Activated T-cell treated with anti-CD3 and anti-CD28 coated beads, Interleukin-2, amount 50 U/mL, for 24 hours (primary cell): ENCODE data around the gene FBRSL1.

Source experiments
- DNase-seq: peaks from one replicate; pipeline ENCODE4 v3.0.0-alpha.2; 2020
- H3K27ac Mint-ChIP-seq: 2 replicates; pipeline ENCODE4 v1.8.0; 2020; ENCODE audit warnings: mild to moderate bottlenecking, mixed read lengths
- H3K27me3 Mint-ChIP-seq: 2 replicates; pipeline ENCODE4 v1.8.0; 2020; ENCODE audit warnings: mixed read lengths
- H3K36me3 Mint-ChIP-seq: 2 replicates; pipeline ENCODE4 v1.8.0; 2020; ENCODE audit warnings: low read depth, mixed read lengths
- H3K4me1 Mint-ChIP-seq: 2 replicates; pipeline ENCODE4 v1.8.0; 2020; ENCODE audit warnings: low read depth, mixed read lengths
- H3K4me3 Mint-ChIP-seq: 2 replicates; pipeline ENCODE4 v1.8.0; 2020; ENCODE audit warnings: mild to moderate bottlenecking, moderate library complexity, mixed read lengths
- H3K9me3 Mint-ChIP-seq: 2 replicates; pipeline ENCODE4 v1.8.0; 2020; ENCODE audit warnings: mixed read lengths

Gene FBRSL1

DNA sequence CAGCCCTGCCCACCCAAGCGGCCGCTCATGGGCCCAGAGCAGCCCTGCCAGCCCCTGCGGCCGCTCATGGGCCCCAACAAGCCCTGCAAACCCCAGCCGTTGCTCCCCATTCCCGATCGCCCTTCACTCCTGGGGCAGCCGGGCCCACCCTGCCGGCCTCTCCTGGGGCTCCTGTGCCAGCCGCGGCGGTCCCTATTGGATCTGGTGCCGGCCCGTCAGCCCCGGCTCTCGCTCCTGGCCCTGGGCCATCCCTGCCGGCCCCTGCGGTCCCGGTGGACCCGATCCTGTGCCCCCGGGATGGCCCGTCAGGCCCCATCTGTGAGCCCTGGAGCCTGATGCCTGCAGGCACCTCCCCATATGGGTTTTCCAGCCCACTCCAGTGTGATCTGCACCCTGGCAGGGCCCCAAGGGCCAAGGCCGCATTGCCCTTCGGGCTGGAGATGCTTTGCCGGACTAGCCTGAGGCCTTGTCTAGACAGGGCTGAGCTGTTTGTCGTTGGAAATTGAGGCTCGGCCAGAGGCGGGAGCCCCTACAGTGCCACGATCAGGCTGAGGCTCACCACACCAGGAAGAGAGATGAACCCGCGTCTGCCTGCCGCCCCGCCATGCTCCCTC, 20.3 kb downstream of the FBRSL1 start:
- Mint-ChIP-seq H3K9me3 (no peaks in the 10 kb centered on the region), H3K27ac (no peak overlapping the region), H3K4me3 (no peak overlapping the region), H3K27me3 (no peaks in the 10 kb centered on the region), H3K36me3 (peaks cover 25% of the 10 kb centered on the region), H3K4me1 (peaks cover 27% of the 10 kb centered on the region)
- no peak for DNase-seq

DNA sequence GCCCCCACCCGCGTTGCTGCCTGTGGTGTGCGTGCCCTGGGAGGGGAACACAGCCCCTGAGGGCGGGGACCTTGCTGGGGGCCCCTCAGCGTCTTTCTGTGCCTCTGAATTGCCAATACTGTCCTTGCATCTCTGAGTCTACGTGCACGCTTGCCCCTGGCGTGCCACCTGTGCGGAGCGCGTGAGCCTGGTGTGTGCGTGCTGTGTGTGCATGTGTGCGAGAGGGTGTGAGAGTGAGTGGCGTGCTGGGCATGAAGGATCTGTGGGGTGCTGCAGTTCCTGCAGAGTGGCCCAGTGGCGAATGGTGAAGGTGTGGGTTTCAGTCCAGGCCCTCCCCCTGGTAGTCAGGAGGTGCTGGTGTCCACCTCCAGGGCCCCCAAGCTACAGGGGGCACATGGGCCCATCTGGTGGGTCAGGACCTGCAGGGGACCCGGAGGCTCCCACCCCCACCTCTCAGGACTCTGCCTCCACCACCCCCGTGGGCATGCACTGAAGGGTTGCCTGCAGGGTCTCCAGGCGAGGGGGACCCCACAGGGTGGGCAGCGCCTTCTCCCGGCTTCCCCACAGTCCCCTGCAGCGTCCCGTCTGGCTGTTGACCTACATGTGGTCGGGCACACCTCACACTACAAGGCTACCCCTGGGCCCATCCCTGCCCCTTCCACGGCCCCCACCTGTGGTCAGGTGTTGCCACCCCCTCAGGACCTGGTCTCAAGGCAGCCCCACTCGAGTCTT, 21.0 kb downstream of the FBRSL1 start:
- Mint-ChIP-seq H3K27me3 (no peaks in the 10 kb centered on the region), H3K4me1 (peaks cover 20% of the 10 kb centered on the region), H3K36me3 (peaks cover 29% of the 10 kb centered on the region), H3K27ac (no peak overlapping the region), H3K4me3 (no peak overlapping the region), H3K9me3 (no peaks in the 10 kb centered on the region)
- no peak for DNase-seq

DNA sequence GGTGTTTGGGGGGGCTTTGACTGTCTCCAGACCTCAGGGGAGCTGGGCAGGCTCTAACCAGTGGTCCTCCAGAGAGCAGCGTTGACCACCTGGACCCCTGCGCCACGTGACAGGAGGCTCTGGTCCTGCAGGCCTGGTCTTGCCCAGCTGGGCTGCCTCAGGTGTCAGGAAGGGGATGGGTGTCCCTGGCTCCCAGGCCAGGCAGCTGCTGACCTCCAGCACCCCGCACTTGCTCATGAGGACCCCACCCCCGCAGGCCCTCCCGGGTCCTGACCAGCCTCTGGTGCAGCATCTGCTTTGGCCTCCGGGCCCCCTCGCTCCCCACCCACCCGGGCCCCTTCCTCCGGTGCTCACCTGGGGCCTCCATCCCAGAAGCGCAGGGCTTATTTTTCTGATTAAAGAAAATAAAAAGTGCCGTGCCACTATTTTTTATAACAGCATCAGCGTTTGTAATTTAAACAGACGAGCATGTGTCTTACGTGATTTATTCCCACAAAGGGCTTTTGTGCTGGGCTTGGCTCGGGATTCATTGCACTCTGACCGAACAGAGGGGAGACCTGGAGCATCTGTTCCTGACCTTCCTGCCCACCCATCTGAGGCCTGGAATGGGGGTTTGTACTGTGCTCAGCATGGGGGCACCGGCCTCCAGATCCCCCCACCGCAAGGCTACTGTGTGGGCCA, 21.7 kb downstream of the FBRSL1 start:
- Mint-ChIP-seq H3K4me3 (no peak overlapping the region), H3K36me3 (peaks cover 33% of the 10 kb centered on the region), H3K27ac (no peak overlapping the region), H3K27me3 (no peaks in the 10 kb centered on the region), H3K4me1 (peaks cover 13% of the 10 kb centered on the region), H3K9me3 (no peaks in the 10 kb centered on the region)
- DNase-seq, result no peak

DNA sequence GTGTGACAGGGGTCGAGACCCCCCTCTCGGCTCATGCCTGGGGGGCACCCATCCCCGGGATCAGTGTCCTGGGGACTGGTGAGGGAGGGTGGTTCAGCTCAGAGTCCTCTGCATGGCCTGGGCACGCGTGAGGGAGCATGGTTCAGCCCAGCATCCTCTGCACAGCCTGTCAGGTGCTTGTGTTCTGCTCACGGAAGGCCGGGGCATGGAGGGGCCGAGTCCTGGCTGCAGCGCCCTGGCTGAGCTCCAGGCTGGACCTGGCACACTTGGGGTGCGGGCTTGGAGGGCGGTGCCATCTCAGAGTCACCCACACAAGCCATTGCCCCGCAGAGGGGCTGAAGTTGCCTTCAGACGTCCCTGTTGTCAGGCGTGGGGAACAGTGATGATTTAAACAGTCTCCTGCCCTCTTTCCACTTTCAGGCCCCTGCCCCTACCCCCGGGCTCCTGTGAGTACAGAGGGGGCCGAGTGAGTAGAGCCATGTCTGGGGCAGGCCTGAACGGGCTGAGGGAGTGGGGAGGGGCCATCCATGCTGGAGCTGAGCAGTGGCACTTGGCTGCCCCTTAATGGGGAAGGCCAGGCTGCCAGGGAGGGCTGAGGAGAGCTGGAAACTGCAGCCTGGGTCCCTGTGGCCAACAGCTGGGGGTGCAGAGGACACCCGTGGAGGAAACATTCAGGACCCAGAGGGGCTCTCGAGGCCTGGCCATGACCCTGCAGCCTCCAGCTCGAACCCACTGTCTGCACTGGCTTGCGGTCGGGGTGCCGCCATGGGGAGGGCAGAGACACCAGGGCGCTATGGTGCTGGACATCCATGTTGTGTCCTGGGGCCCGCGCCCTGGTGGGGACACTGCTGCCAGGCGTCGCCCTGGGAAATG, 22.5 kb downstream of the FBRSL1 start:
- Mint-ChIP-seq H3K4me1 (peaks cover 5% of the 10 kb centered on the region), H3K4me3 (no peak overlapping the region), H3K27ac (no peak overlapping the region), H3K9me3 (no peaks in the 10 kb centered on the region), H3K36me3 (peaks cover 39% of the 10 kb centered on the region), H3K27me3 (no peaks in the 10 kb centered on the region)
- DNase-seq, result no peak

DNA sequence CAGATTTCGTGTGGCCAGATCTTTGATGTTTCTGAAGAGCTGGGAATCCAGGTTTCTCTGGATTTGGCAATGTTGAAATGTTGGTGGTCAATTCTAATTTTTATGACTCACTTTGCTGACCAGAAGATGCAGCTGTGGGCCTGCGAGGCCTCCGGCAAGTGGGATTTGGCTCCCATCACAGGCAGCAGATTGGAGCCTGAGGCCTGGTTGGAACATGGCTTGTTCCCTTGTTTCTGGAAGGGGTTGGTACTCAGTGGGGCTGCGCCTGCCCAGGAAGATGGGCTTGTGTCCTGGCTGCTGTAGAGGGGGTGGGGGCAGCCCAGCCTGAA, 23.1 kb downstream of the FBRSL1 start:
- Mint-ChIP-seq H3K27ac (no peak overlapping the region), H3K9me3 (peaks cover 1% of the 10 kb centered on the region), H3K4me3 (no peak overlapping the region), H3K27me3 (no peaks in the 10 kb centered on the region), H3K4me1 (peaks cover 5% of the 10 kb centered on the region), H3K36me3 (peaks cover 45% of the 10 kb centered on the region)
- no peak for DNase-seq

DNA sequence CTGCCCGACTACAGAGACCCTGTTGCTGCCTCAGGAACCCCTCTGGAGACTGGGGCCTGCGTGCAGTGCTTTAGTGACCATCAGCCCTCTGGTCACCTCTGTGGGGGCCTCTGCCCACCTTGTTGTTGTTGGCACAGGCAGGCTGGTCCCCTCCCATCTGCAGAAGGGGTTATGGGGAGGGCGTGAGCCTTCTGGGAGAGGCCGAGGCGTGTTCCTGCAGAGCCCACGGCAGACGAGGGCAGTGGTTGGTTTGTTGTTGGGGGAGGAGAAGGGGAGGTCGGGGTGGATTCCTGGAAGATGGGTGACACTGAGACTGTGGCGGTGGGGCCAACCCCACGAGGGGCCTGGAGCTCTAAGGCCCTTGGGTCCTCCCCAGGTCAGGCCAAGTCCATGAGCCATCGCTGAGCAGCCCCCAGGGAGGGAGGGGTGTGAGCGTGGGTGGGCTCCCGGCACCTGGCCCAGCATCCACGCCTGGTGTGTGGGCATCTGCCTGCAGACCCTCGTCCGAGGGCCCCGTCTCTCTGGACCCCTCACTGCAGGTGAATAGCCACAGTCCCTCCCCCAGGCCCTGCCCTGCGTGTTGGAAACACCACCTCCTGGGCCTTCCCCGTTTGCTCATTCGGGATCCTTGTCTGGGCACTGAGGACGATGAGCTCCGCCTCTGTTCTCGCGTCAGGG, 23.6 kb downstream of the FBRSL1 start:
- no peak overlapping the region for H3K4me3 Mint-ChIP-seq
- no peak for DNase-seq

DNA sequence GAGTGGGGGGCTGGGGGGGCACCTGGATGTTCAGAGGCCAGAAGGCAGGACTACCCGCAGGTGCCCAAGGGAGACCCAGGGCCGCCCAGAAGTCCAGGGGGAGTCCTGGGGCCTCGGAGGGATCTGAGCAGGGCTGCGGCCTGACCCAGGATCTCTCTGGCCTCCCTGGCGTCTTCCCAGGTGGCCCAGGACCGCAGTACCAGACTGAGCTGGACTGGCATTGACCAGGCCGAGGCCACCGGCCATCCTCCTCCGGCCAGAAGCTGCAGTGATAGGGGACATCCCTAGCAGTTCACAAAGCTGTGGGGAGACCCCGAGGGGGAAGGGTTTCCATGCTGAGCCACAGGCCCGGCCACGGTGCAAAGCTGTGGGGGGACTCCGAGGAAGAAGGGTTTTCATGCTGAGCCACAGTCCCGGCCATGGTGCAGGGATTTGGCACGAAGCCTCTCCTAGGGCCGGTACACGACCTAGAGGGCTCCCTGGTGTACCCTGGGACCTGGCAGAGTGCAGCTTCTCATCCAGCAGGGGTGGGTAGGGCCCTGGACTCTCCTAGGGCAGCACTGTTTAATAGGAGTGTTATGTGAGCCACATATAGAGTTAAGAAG, 24.4 kb downstream of the FBRSL1 start:
- Mint-ChIP-seq H3K27me3 (no peaks in the 10 kb centered on the region), H3K36me3 (peaks cover 55% of the 10 kb centered on the region), H3K4me3 (no peak overlapping the region), H3K27ac (no peak overlapping the region), H3K4me1 (peaks cover 9% of the 10 kb centered on the region), H3K9me3 (peaks cover 13% of the 10 kb centered on the region)
- no peak for DNase-seq

More for the DNA sequence above, 23.6 kb downstream of the FBRSL1 start:
- H3K36me3 Mint-ChIP-seq, result peaks cover 48% of the 10 kb centered on the region
- no peak overlapping the region for H3K27ac Mint-ChIP-seq
- H3K4me1 Mint-ChIP-seq, result peaks cover 9% of the 10 kb centered on the region
- H3K9me3 Mint-ChIP-seq, result peaks cover 7% of the 10 kb centered on the region
- no peaks in the 10 kb centered on the region for H3K27me3 Mint-ChIP-seq

DNA sequence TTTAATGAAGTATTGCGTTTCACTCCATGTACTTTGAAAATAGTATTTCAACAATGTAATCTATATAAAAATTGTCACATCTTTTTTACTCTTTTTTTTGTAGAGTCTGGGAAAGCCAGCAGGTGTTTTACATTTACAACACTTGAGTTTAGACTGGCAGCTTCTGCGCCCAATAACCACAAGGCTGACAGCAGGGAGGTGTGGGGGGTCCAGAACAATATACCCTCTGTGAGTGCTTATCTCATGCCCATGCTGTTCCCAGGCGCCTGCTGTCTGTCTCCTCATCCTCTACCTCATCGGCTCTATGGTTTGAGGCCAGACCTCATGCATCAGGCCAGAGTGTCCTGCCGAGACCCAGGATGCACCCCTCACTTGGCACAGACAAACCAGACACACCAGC, 24.9 kb downstream of the FBRSL1 start:
- H3K36me3 Mint-ChIP-seq, result peaks cover 57% of the 10 kb centered on the region

DNA sequence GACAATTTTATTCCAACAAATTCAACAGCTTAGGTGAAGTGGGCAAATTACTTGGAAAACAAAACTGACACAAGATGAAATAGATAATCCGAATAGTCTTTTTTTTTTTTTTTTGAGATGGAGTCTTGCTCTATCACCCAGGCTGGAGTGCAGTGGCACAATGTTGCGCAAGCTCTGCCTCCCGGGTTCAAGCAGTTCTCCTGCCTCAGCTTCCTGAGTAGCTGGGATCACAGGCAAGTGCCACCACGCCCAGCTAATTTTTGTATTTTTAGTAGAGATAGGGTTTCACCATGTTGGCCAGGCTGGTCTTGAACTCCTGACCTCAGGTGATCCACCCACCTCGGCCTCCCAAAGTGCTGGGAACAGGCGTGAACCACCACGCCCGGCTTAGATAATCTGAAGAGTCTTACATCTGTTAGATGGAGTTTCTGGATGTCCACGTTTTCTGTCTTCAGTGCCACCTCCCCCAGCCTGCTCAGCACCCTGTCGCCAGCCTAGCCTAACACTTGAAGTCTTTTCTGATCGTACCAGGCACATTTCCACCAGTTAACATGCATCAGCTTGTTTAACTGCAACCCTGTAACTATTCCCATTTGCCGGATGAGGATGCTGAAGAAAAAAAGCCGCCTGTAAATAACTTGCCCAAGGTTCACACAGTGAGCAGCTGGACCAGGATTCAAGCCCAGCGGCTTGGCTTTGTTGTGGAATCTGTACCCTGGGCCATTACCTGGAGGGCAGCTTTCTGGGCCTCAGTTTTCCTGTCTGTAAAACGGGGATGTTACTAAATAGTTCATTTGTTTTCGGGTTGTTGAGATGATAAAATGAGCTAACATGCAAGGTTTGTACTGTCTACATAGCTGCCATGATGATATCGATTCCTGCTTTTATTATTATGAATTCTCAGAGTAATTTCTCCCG, 26.4 kb downstream of the FBRSL1 start:
- no peak for DNase-seq
- H3K27ac Mint-ChIP-seq, result no peak overlapping the region
- peaks cover 14% of the 10 kb centered on the region for H3K9me3 Mint-ChIP-seq
- H3K4me1 Mint-ChIP-seq, result peaks cover 9% of the 10 kb centered on the region
- no peak overlapping the region for H3K4me3 Mint-ChIP-seq
- no peaks in the 10 kb centered on the region for H3K27me3 Mint-ChIP-seq
- H3K36me3 Mint-ChIP-seq, result peaks cover 53% of the 10 kb centered on the region

More for the DNA sequence above, 24.9 kb downstream of the FBRSL1 start:
- Mint-ChIP-seq H3K27me3 (no peaks in the 10 kb centered on the region), H3K4me3 (no peak overlapping the region), H3K9me3 (peaks cover 14% of the 10 kb centered on the region), H3K27ac (no peak overlapping the region), H3K4me1 (peaks cover 9% of the 10 kb centered on the region)
- DNase-seq, result no peak

DNA sequence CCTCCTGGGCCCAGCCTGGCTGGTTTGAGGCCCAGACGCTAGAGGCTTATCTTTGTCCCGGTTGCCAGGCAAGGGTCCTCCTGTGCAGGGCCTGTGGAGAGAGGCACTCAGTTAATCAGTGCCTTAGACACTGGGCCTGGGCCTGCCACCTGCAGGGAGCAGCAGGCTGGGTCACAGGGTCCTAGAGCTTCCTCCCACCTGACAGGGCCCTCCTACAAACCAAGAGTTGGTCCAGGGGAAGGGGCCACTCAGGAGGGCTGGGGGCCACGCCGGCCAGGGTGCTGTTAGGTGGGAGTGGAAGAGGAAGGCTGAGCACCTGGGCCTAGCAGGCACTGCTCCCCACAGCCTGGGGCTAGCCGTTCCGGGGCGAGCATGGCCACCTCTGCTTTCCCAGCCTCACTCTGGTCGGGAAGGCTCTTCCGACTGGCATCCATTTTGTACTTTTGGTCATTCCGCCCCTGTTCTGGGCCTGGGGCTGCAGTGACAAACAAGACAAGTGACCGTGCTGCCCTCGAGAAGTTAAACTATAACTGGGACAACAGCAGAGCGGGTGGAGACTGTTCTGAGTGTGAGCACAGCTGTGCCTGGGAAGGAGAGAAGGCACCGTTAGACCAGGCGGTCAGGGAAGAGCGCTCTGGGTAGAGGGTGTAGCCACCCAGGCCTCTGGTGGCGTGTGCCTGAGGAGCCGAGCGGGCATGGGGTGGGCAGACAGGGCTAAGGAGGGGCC, 27.2 kb downstream of the FBRSL1 start:
- no peak for DNase-seq
- peaks cover 14% of the 10 kb centered on the region for H3K9me3 Mint-ChIP-seq
- H3K27me3 Mint-ChIP-seq, result no peaks in the 10 kb centered on the region
- no peak overlapping the region for H3K4me3 Mint-ChIP-seq
- H3K27ac Mint-ChIP-seq, result no peak overlapping the region
- peaks cover 50% of the 10 kb centered on the region for H3K36me3 Mint-ChIP-seq
- peaks cover 12% of the 10 kb centered on the region for H3K4me1 Mint-ChIP-seq

DNA sequence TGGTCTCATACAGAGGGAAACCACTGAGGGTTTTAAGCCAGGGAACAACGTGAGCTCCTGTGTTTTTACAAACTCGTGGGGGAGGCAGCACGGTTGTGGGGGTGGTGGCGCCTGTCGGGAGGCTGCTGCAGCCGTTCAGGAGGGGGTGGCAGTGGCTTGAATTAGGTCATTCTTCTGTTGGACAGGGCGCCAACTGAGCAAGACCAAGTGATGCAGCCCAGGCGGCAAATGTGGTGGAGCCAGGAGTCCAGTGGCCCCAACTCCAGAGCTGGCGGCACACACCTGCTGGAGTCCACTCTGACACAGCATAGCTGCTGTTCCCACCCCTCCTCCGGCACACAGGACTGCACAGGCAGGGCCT, 27.8 kb downstream of the FBRSL1 start:
- Mint-ChIP-seq H3K9me3 (peaks cover 14% of the 10 kb centered on the region), H3K4me3 (no peak overlapping the region), H3K4me1 (peaks cover 12% of the 10 kb centered on the region), H3K27me3 (no peaks in the 10 kb centered on the region), H3K36me3 (peaks cover 48% of the 10 kb centered on the region), H3K27ac (no peak overlapping the region)
- no peak for DNase-seq

DNA sequence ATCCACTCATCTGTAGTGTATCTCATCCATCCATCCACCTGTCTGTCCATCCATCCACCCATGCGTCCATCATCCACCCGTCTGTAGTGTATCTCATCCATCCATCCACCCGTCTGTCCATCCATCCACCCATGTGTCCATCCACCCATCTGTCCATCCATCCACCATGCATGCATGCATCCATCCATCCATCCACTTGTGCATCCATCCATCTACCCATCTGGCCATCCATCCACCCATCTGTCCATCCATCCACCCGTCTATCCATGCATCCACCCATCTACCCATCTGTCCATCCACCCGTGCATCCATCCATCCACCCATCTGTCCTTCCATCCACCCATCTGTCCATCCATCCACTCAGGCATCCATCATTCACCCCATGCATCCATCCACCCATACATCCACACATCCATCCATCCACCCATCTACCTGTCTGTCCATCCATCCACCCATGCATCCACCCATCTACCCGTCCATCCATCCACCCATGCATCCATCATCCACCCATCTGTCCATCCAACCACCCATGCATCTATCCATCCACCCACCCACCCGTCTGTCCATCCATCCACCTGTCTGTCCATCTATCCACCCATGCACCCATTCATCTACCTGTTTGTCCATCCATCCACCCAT, 28.5 kb downstream of the FBRSL1 start:
- Mint-ChIP-seq H3K27me3 (no peaks in the 10 kb centered on the region), H3K9me3 (peaks cover 14% of the 10 kb centered on the region), H3K4me1 (peaks cover 12% of the 10 kb centered on the region), H3K4me3 (no peak overlapping the region), H3K27ac (no peak overlapping the region), H3K36me3 (peaks cover 41% of the 10 kb centered on the region)
- DNase-seq, result no peak
